GM19468 (cell line): ENCODE data around the gene ACSF2.

Experiments
- ATAC-seq: cut with Tn5 transposase; IDR thresholded peaks from one replicate; pipeline ENCODE4 v1.9.1; 2021; ENCODE audit warnings: mild to moderate bottlenecking, moderate library complexity, moderate number of reproducible peaks; ENCODE audit not compliant: unreplicated experiment; ENCODE audit errors: extremely low read depth

ACSF2 gene

GRCh38 chr17:50517011-50517410 is 91.0 kb downstream of the ACSF2 start:
- no peak for ATAC-seq

GRCh38 chr17:50517504-50518383 is 91.7 kb downstream of the ACSF2 start:
- ATAC-seq = no peak

GRCh38 chr17:50518384-50519023 is 92.5 kb downstream of the ACSF2 start:
- ATAC-seq = no peak

- ATAC-seq = no peak
Observed at GRCh38 chr17:50519141-50519834, 93.3 kb downstream of the ACSF2 start.

DNA sequence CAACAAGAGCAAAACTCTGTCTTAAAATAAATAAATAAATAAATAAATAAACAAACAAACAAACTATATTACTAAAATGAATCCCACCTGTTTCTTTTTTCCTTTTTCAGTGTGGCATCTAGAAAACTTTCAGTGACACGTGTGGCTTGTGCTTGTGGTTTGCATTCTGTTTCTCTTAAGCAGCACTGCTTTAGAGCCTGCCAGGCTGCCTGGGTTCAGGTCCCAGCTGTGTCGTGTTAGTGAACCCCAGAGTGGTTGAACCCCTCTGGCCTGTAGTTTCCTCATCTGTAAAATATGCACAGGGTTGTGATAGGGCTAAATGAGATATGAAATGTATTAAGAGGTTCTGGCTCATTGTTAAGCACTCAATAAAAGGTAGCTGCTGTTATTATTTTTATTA is 94.5 kb downstream of the ACSF2 start:
- ATAC-seq = no peak

DNA sequence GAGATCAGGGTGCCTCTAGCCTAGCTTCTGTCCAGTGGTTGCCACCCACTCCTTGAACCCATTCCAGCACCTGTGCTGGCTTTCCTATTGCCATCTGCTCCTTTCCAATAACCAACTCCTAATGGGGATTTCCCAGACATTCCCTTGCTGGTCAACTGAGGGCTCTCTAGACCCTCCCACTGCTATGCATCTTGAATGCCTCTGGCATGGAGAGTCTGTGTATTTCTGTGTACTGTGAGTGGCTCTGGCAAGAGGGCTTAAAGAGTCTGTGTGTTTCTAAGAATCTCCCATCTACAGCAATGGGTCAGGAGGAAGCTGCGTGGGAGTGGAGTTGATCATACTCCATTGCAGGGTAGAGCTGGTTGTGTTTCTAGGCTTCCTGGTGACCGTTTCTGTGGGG is 95.5 kb downstream of the ACSF2 start:
- no peak for ATAC-seq

- ATAC-seq = no peak
Observed at GRCh38 chr17:50522766-50523165, 96.7 kb downstream of the ACSF2 start.

DNA sequence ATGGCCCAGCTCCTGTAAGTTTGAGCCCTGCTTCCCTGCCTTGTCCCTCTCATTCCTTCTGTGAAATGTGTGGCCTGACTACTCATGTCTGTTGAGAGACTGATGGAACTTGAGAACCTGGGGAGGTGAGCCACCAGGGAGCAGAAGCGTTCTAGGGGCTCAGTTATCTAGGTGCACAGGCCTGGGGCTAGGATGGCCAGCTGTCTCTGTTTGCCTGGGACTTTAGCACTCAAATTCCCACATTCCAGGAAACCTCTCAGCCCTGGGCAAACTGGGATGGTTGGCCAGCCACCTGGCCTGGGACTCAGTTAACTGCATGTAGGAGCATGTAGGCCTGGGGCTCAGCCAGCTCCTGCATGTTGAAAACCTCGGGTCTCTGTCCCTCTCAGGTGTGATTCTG is 97.2 kb downstream of the ACSF2 start:
- ATAC-seq = no peak
